ENCODE data around the gene ADAMTS2. TPM values are rescaled to one million over a fixed set of nuclear protein-coding genes. Genes with fewer than 3 reads are reported as not detected.

Gene ADAMTS2
- total and polyA plus RNA-seq, 2 experiments from 2014 or later, result 1.6 to 8.1 TPM

- H3K27ac ChIP-seq (ENCODE audit: low read depth), result no peak overlapping the region
- no peak overlapping the region for H3K4me3 ChIP-seq
- no peaks in the 10 kb centered on the region for H3F3A ChIP-seq (replicated peaks; ENCODE audit: low read depth)
- H3K9me2 ChIP-seq (ENCODE audit: insufficient read depth), result no peaks in the 10 kb centered on the region
- Mint-ChIP-seq H3K27ac (no peak overlapping the region), H3K9me3 (peaks cover 25% of the 10 kb centered on the region), H3K4me3 (no peak overlapping the region), H3K27me3 (ENCODE audit: insufficient read depth, low read depth, poor library complexity) (peaks cover 12% of the 10 kb centered on the region), H3K4me1 (no peaks in the 10 kb centered on the region; the same call in 2 of the 3 replicates), H3K36me3 (ENCODE audit: low read depth) (no peaks in the 10 kb centered on the region)
- TF ChIP-seq NANOG (IDR thresholded peaks at IDR 0.05; ENCODE audit: borderline replicate concordance) (no peak), JUNB (IDR thresholded peaks at IDR 0.05; ENCODE audit: unreplicated experiment) (no peak), ZNF331 (CRISPR knock-in tag; IDR thresholded peaks at IDR 0.05; ENCODE audit: low read depth) (no peak), CREB1 (CRISPR knock-in tag; IDR thresholded peaks at IDR 0.05; ENCODE audit: low read depth) (no peak), EZH2phosphoT487 (IDR thresholded peaks at IDR 0.05; ENCODE audit: unreplicated experiment) (no peak), ETS1 (IDR thresholded peaks at IDR 0.05) (no peak), POLR2AphosphoS5 (IDR thresholded peaks at IDR 0.05; ENCODE audit: low read depth) (no peak), EZH2 (IDR thresholded peaks at IDR 0.05; ENCODE audit: low read depth, unreplicated experiment) (no peak), ZNF114 (CRISPR knock-in tag; IDR thresholded peaks at IDR 0.05) (no peak), REST (IDR thresholded peaks at IDR 0.05; ENCODE audit: unreplicated experiment) (no peak), STAT1 (IDR thresholded peaks at IDR 0.05; ENCODE audit: unreplicated experiment) (no peak), ZNF462 (CRISPR knock-in tag; IDR thresholded peaks at IDR 0.05) (no peak)
- TF ChIP-seq, protein P1, sequence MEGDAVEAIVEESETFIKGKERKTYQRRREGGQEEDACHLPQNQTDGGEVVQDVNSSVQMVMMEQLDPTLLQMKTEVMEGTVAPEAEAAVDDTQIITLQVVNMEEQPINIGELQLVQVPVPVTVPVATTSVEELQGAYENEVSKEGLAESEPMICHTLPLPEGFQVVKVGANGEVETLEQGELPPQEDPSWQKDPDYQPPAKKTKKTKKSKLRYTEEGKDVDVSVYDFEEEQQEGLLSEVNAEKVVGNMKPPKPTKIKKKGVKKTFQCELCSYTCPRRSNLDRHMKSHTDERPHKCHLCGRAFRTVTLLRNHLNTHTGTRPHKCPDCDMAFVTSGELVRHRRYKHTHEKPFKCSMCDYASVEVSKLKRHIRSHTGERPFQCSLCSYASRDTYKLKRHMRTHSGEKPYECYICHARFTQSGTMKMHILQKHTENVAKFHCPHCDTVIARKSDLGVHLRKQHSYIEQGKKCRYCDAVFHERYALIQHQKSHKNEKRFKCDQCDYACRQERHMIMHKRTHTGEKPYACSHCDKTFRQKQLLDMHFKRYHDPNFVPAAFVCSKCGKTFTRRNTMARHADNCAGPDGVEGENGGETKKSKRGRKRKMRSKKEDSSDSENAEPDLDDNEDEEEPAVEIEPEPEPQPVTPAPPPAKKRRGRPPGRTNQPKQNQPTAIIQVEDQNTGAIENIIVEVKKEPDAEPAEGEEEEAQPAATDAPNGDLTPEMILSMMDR (conservative IDR thresholded peaks at IDR 0.05; ENCODE audit: low read depth in 2 of 2), result no peak
- H4K20me1 ChIP-seq (replicated peaks; ENCODE audit: insufficient read depth), result no peaks in the 10 kb centered on the region
- H3K4me2 ChIP-seq, result no peak overlapping the region
- DNase-seq (ENCODE audit: low spot score), result no peak
- H3K36me3 ChIP-seq (ENCODE audit: insufficient read depth), result no peaks in the 10 kb centered on the region
- no peak for ATAC-seq
- H2AFZ ChIP-seq, result no peak overlapping the region
- H3K4me1 ChIP-seq (ENCODE audit: insufficient read depth), result no peaks in the 10 kb centered on the region
- H3K79me2 ChIP-seq (replicated peaks; ENCODE audit: insufficient read depth), result no peaks in the 10 kb centered on the region
- H3K27me3 ChIP-seq (ENCODE audit: insufficient read depth), result no peaks in the 10 kb centered on the region
Measured at GRCh38 chr5:179378441-179379271, 33.4 kb upstream of the ADAMTS2 start.

Measured in GM23338 (cell line).